Uterus (tissue), 4 donors: ENCODE data around the gene NR2C2AP. TPM values are rescaled to one million over a fixed set of nuclear protein-coding genes. Genes with fewer than 3 reads are reported as not detected.

Experiments
- DNase-seq, 2 donors: peaks; one replicate each; pipeline ENCODE4 v3.0.0-alpha.2; 2019 to 2020
- H3K27ac ChIP-seq, 2 donors: fragments of 200-600 bp; sonication (generic); 1 replicate in 1 of 2; 2 replicates in 1 of 2; pipeline ENCODE4 v1.5.1; 2016 to 2018
- H3K27me3 ChIP-seq, 2 donors: fragments of 200-600 bp; sonication (generic); one replicate each; pipeline ENCODE4 v1.5.1; 2018 to 2019; ENCODE audit warnings: control low read depth in 1 of 2
- H3K36me3 ChIP-seq, 2 donors: fragments of 200-600 bp; sonication (generic); one replicate each; pipeline ENCODE4 v1.5.1; 2019; ENCODE audit warnings: control low read depth in 1 of 2
- H3K4me1 ChIP-seq, 2 donors: fragments of 200-600 bp; sonication (generic); one replicate each; pipeline ENCODE4 v1.5.1; 2018 to 2019; ENCODE audit warnings: control low read depth in 1 of 2
- H3K4me3 ChIP-seq, 2 donors: fragments of 200-600 bp; sonication (generic); 1 replicate in 1 of 2; 2 replicates in 1 of 2; pipeline ENCODE4 v1.5.1; 2018 to 2019; ENCODE audit warnings: mild to moderate bottlenecking in 1 of 2
- H3K9me3 ChIP-seq, 2 donors: fragments of 200-600 bp; sonication (generic); one replicate each; pipeline ENCODE4 v1.5.1; 2019; ENCODE audit warnings: control low read depth in 1 of 2
- CTCF ChIP-seq, 4 experiments: fragments of 200-600 bp in 2 of 4; fragments of 450-650 bp in 2 of 4; sonication (generic) in 2 of 4; IDR thresholded peaks; one replicate each; pipeline ENCODE4 v1.5.1; 2016 to 2019; ENCODE audit warnings: antibody characterized with exemption in 4 of 4, mild to moderate bottlenecking in 2 of 4, moderate library complexity in 1 of 4
- POLR2A ChIP-seq, 2 donors: fragments of 450-650 bp; IDR thresholded peaks; one replicate each; pipeline ENCODE4 v1.6.1; 2016; ENCODE audit warnings: antibody characterized with exemption in 2 of 2, mild to moderate bottlenecking in 1 of 2, moderate library complexity in 1 of 2
- intact Hi-C: fragments of 100-400 bp; cut with DNase I; formaldehyde crosslinking; loops from one replicate; pipeline ENCODE4 v1.15.1; 2023; ENCODE audit warnings: low total_unique reads
- total RNA-seq, 4 donors: library from RNA; depleted of rRNA in 3 of 4; stranded (reverse); fragments of >200 nt in 3 of 4; gene quantifications; one replicate each; pipeline versions ENCODE4 v1.1.0 to v1.2.4, GENCODE V29; 2014 to 2023
- donor health status: DM: yes; HTN: yes; CAD: no.

NR2C2AP gene
- total RNA-seq, 4 donors from 2014 or later = 0.77 to 16.0 (median 8.5) TPM

GRCh38 chr19:19229701-19230100 lies 26.5 kb upstream of the NR2C2AP start:
- DNase-seq = no peak
- intact Hi-C loops = no loop called here
- Histone ChIP-seq H3K36me3 (no peaks in the 10 kb centered on the region), H3K4me1 (peaks cover 0 to 4% of the 10 kb centered on the region in 2 donors), H3K4me3 (no peak overlapping the region), H3K27me3 (peaks cover 0 to 5% of the 10 kb centered on the region in 2 donors), H3K27ac (no peak overlapping the region), H3K9me3 (peaks cover 0 to 4% of the 10 kb centered on the region in 2 donors)
- TF ChIP-seq POLR2A (IDR thresholded peaks at IDR 0.05) = no peak
- no peak for TF ChIP-seq CTCF (IDR thresholded peaks at IDR 0.05)

- H3K27me3 ChIP-seq = peaks cover 0 to 8% of the 10 kb centered on the region in 2 donors
- H3K27ac ChIP-seq = no peak overlapping the region
- intact Hi-C loops = no loop called here
- H3K9me3 ChIP-seq = no peaks in the 10 kb centered on the region
- H3K36me3 ChIP-seq = no peaks in the 10 kb centered on the region
- TF ChIP-seq CTCF (IDR thresholded peaks at IDR 0.05) (no peak), POLR2A (IDR thresholded peaks at IDR 0.05) (no peak)
- no peak for DNase-seq
- peaks cover 0 to 4% of the 10 kb centered on the region in 2 donors for H3K4me1 ChIP-seq
- H3K4me3 ChIP-seq = no peak overlapping the region
These were observed 24.0 kb upstream of the NR2C2AP start for GRCh38 chr19:19227217-19227616.

- Histone ChIP-seq H3K4me3 (no peak overlapping the region), H3K27me3 (peaks cover 0 to 8% of the 10 kb centered on the region in 2 donors), H3K4me1 (peaks cover 0 to 4% of the 10 kb centered on the region in 2 donors), H3K36me3 (no peaks in the 10 kb centered on the region), H3K27ac (no peak overlapping the region), H3K9me3 (no peaks in the 10 kb centered on the region)
- no peak for TF ChIP-seq POLR2A (IDR thresholded peaks at IDR 0.05)
- TF ChIP-seq CTCF (IDR thresholded peaks at IDR 0.05) = no peak
- intact Hi-C loops = no loop called here
- DNase-seq = no peak
These were observed 23.4 kb upstream of the NR2C2AP start for GRCh38 chr19:19226663-19227062.

- no peak overlapping the region for H3K4me3 ChIP-seq
- TF ChIP-seq POLR2A (IDR thresholded peaks at IDR 0.05) = no peak
- no peak for TF ChIP-seq CTCF (IDR thresholded peaks at IDR 0.05)
These were observed 23.0 kb upstream of the NR2C2AP start for GRCh38 chr19:19226204-19226603.

GRCh38 chr19:19224852-19225494 lies 21.8 kb upstream of the NR2C2AP start:
- Histone ChIP-seq H3K27me3 (peaks cover 0 to 11% of the 10 kb centered on the region in 2 donors), H3K36me3 (no peaks in the 10 kb centered on the region), H3K27ac (no peak overlapping the region), H3K9me3 (no peaks in the 10 kb centered on the region), H3K4me1 (peaks cover 0 to 4% of the 10 kb centered on the region in 2 donors), H3K4me3 (peak overlapping the region in 1 of 2 donors; percentile 24)
- peak in 1 of 2 donors; percentile 40 for DNase-seq
- TF ChIP-seq CTCF (IDR thresholded peaks at IDR 0.05) = peak; percentile 23 to 59 (median 44)
- no peak for TF ChIP-seq POLR2A (IDR thresholded peaks at IDR 0.05)
- intact Hi-C loops = no loop called here

More at GRCh38 chr19:19226204-19226603, 23.0 kb upstream of the NR2C2AP start:
- Histone ChIP-seq H3K27ac (no peak overlapping the region), H3K36me3 (no peaks in the 10 kb centered on the region), H3K4me1 (peaks cover 0 to 4% of the 10 kb centered on the region in 2 donors), H3K9me3 (no peaks in the 10 kb centered on the region), H3K27me3 (peaks cover 0 to 11% of the 10 kb centered on the region in 2 donors)
- DNase-seq = no peak
- intact Hi-C loops = no loop called here
